GM21423 (cell line): ENCODE measurements around the gene MED26.
"Not testable (repeated sequence)": the region's sequence is repeated elsewhere in the genome, so short reads cannot be mapped to it uniquely, and the experiment has no call there.

Experiments
- ATAC-seq: cut with Tn5 transposase; IDR thresholded peaks from one replicate; pipeline ENCODE4 v1.9.1; 2021; ENCODE audit warnings: mild to moderate bottlenecking, moderate library complexity; ENCODE audit not compliant: unreplicated experiment

The MED26 gene

GRCh38 chr19:16543734-16544133 lies 84.3 kb downstream of the MED26 start:
- not testable (repeated sequence) for ATAC-seq

DNA sequence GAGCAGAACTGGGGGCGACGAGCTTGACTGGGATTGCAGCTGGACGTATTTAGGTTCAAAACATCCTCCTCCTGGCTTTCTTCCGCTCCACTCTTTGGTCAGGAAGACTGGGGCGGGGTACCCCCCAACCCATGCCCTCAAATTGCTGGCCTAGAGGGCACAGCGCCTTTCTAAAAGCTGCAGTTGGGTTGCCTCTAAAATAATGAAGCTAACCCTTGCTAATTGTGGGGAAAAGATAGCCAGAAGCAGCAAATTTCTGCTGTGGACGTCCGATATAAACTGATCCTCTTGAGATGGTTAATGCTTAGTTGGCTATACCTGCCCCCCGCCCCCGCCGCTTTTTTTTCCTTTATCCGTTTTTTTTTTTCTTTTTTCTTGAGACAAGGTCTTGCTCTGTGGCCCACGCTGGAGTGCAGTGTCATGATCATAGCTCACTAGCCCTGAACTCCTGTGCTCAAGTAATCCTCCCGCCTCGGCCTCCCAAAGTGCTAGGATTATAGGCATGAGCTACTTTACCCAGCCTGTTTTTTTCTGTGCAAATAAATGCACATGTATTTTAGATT lies 85.0 kb downstream of the MED26 start:
- no peak for ATAC-seq

GRCh38 chr19:16542045-16542909 lies 85.7 kb downstream of the MED26 start, which contains the start of gene CHERP:
TSS of gene CHERP (minus strand) at chr19:16542437. CDS start at chr19:16542378, 59 bp downstream.
- ATAC-seq, result peak; percentile 78

DNA sequence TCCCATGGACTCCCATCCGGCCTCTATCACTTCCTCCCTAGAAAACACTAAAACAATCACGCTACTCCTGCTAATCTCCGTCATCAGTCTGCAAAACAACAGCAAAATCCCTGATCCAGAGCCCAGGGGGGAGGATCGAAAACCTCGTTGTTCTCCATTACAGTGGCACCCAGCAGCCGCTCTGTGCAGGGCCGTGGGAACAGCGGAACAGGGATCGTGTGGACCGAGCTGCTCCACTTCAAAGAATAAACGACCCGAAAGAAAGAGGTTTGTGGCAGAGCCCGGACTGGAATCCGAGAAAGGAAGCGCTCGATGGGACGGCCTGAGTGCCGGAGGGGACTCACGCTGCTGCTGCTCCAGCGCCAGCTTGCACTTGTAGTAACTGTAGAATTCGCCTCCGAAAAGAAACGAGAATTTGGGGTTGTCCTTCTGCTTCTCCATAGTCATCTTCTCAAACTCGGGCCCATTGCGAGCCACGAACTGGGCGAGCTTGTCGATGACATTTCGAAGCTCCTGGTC lies 86.4 kb downstream of the MED26 start:
- no peak for ATAC-seq

DNA sequence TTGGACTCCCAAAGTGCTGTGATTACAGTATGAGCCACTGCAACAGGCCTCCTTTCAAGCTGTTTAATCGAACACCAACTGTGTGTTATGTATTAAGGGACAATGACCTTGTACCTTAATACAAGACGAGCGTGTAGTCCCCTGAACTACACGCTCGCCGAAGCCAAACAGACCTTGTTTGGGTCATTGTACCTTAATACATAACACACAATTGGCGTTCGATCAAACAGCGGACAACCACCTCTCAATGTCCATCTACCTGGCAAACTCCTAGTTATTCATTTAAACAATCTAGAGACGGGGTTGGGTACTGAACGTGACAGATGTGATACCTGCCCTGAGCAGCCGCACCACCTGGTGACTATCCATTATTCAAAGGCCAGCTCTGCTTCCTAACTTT lies 87.1 kb downstream of the MED26 start:
- no peak for ATAC-seq

GRCh38 chr19:16537111-16537510 lies 90.9 kb downstream of the MED26 start:
- no peak for ATAC-seq

DNA sequence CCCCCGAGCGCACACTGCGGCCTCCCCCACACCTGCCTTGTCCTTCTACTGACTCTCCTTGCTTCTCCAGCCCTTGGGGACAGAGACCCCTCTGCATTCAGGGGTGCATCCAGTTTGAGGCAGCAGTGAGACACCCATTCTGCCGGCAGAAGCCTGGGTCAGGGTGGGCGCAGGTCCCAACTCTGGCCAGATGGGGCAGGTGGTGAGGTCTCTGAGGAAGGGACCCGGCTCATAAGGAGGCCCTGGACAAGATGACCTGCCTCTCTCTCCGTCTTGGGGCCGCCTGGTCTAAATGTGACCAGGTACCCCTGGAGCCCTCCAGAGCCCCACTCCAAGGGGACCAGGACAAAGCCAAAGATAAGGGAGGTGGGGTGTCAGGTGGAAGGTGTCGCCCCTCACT lies 91.9 kb downstream of the MED26 start:
- ATAC-seq, result no peak

DNA sequence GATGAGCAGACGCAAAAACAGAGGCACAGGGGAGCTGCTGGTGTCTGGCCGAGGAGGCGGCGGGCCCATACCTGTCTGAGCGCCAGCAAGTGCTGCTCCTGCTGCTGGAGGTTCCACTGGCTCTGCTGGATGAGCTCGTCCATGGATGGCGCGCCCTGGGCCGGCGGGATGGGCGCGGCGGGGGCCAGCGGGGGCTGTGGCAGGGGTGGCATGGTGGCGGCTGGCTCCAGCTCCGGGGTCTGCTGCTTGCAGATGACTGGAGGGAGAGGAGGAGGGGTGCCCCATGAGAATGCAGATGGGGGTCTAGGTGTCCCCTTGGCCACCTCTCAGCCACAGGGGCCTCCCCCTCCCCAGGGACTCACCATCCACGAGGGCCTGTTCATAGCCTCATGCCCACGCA lies 92.6 kb downstream of the MED26 start:
- no peak for ATAC-seq

DNA sequence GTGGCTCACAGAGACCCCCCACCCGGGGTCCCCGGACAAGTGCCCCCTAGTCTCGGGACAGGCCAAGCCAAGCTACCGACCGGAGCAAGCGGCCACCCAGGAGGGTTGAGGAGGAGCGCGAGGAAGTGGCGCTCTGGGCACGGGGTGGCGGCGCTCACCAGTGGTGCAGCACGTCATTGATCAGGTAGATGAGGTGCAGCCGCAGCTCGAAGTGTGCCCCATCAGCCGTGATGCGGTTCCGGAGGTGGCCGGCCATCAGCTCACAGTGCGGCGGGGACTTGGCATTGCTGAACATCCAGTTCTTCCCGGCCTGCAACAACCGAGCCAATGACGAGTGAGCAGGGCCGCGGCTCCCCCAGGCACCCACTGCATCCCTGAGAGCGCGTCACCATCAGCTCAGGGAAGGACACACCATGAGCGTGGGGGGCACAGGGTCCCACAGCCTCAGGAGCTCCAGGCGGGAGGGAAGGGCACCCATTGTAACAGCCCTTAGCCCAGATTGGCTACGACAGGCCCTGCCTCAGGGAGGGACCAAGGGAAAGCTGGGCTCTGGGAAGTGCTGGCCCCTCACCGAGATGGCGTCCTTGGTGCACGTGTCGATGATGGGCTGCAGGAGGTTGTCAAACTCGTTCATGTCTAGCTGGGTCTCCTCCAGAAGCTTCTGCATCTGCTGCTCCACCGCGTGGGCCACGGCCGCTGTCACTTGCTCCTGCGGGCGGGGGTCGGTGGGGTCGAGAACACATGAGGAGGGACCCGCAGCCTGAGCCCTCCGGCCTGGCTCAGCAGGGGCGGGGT lies 95.4 kb downstream of the MED26 start:
- ATAC-seq, result no peak

GRCh38 chr19:16531380-16531669 lies 96.7 kb downstream of the MED26 start:
- no peak for ATAC-seq

DNA sequence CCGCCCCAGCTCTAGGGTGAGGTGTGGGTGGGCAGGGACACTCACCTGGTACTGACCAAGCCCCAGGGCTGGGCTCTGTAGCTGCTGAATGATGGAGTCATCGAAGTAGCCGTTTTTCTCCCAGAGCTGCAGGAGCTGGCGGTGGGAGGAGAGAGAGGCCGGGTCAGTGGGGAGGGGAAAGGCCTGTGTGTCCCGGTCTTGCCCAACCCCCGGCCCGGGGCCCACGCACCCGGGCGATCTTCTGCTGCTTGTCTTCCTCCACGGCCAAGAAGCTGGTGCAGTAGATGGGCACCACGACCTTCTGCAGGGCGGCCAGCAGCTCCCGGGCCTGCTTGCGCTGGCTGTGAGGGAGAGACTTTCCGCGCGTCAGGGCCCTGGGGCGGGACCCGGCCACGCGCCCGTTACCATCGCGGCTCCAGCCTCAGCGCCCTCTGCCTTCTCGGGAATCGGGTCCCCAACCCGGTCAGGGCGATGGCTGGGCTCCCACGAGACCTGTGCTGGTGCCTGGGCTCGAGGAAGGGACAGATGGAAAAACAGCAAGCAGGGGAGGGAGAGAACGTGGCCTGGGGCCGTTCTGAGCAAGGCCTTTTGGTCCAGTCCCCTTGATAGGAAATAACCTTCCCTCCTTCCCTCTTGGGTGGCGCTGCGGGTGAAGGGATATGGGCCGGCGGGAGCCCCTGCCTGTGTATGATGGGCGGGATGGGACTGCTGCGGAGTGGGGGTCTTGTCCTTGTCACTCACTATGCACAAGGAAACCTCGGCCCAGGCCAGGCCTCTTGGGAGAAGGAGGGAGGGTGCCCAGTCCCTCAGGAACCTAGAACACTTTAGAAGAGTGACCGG lies 97.2 kb downstream of the MED26 start:
- ATAC-seq, result no peak

GRCh38 chr19:16529466-16530144 lies 98.4 kb downstream of the MED26 start:
- ATAC-seq, result no peak

DNA sequence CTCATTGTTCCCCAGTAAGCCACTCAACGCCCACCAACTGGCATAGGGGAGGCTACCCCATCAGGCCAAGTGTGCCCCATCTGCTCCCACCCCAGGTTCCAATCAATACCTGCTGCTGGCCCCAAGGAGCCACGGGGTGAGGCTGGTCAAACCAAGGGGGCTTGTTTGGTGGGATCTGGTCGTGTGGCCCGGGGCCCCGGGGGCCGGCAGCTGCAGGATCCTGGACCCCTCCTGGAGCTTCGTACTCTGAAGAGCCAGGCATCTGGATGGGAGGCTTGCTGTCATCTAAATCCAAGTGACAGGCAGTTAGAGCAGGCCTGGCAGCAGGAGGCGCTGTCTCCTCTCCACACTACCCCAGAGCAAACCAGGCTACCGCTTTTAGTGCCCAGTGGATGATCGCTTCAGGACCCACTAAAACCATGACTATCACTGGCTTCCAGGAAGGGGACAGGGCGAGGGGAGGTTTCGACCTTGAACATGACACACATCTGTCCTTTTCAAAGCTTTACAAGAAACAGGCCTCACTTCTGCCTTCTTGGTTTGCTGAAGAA lies 100.0 kb downstream of the MED26 start:
- no peak for ATAC-seq

DNA sequence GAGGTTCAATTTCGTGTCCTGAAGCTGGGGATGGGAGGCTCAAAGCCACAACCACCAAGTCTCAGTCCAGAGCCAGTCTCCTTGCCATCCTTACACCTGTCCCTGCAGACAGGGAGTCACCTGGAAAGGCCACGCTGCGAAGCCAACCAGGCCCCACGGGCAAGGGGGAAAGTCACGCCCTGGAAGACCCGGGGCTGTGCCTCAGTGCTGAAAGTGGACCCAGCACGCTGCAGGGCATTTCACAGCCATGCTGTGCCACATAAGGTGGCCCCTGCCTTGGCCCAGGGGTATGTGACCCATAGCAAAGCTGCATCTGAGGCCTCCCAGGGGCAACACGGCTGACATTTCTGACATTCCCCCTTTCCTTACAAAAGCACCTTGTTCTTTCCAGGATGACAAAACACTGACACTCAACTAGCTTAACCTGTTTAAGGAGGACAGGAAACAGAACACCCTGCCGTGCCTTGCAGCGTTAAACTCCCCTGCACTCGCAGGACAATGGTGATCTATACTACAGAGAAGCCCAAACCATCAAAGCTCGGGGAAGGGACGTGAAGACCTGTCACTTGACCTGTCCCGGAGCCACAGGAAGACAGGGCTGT lies 100.6 kb downstream of the MED26 start:
- no peak for ATAC-seq

GRCh38 chr19:16525751-16526481 lies 102.1 kb downstream of the MED26 start:
- no peak for ATAC-seq

DNA sequence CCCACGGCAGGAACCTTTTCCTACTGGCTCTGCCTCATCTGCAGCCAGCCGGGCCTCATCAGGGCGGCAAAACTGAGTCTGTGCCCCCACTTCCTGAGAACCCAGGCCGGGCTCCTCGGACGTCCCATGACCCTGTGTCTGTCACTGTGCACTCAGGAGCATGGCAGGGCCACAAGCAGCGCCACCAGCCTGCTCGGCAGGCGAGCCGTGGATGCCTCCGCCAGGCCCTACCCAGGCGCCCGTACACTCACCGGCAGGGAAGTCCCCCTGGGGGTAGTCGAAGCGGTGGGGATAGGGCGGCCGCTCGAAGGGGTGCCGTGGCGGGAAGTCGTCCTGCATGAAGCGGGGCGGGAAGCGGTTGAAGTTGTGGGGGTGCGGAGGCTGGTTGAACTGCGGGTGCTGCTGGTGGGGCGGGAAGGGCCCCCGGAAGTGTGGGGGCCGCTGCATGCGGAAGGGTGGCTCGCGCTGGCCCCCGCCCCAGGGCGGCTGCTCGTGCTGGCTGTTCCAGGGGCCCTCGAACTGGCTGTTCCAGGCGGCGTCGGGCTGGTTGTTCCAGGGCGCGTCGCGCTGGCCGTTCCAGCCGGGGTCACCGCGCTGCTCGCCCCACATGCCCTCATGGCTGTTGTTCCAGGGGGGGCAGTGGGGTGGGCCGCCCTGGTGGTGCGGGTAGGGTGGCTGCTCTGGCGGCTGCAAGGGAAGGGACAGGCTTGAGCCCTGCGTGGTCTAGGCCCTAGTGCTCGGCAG lies 102.8 kb downstream of the MED26 start:
- ATAC-seq, result no peak
